ENCODE data around the gene MED12L.

- TF ChIP-seq CTCF (IDR thresholded peaks at IDR 0.05) (no peak), EP300 (IDR thresholded peaks at IDR 0.05) (no peak), POLR2A (IDR thresholded peaks at IDR 0.05) (no peak)
Measured at GRCh38 chr3:151124476-151124875, 39.0 kb downstream of the MED12L start.

Data from ovary (tissue), 3 donors.